Measurements from ENCODE around the gene MSLN.

MSLN gene

DNA sequence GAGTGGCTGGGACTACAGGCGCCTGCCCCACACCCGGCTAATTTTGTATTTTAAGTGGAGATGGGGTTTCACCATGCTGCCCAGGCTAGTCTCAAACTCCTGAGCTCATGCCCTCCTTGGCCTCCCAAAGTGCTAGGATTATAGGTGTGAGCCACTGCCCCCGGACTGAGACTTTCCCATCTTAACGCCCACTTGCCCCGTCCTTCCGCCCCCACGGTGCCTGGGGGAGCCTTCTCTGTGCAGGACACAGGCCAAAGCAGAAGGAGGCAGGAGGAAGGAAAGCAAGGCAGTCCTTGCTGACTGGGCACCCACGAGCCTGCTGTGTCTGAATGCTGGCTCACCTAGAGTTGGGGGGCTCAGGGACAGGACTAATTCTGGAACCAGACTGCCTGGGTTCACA is 57.6 kb downstream of the MSLN start:
- no peak overlapping the region for H3K27ac ChIP-seq (ENCODE audit: low read depth in 2 of 2, low read length in 2 of 2)

More for the DNA sequence above, 57.6 kb downstream of the MSLN start:
- peaks cover 0 to 2% of the 10 kb centered on the region in 2 donors for H3K4me1 ChIP-seq (ENCODE audit: control insufficient read depth in 2 of 2, insufficient read depth in 2 of 2, low read length in 2 of 2)
- no peak overlapping the region for H3K9ac ChIP-seq (ENCODE audit: low read depth in 1 of 2, low read length in 2 of 2)
- H3K9me3 ChIP-seq (ENCODE audit: control insufficient read depth in 2 of 2, low read length in 2 of 2): peaks cover 0 to 3% of the 10 kb centered on the region in 2 donors
- H3K36me3 ChIP-seq (ENCODE audit: control insufficient read depth in 2 of 2, insufficient read depth in 2 of 2, low read length in 2 of 2): no peaks in the 10 kb centered on the region
- peaks cover 4 to 7% of the 10 kb centered on the region in 2 donors for H3K27me3 ChIP-seq (ENCODE audit: control insufficient read depth in 2 of 2, insufficient read depth in 2 of 2, low read length in 2 of 2)
- no peak overlapping the region for H3K4me3 ChIP-seq (ENCODE audit: low read length in 2 of 2)

Data from mucosa of rectum (tissue), 2 donors.